HCT116 (cell line): Measurements from ENCODE around the gene TYW1. TPM values are rescaled to one million over a fixed set of nuclear protein-coding genes. Genes with fewer than 3 reads are reported as not detected.
"Not testable (repeated sequence)": the region's sequence is repeated elsewhere in the genome, so short reads cannot be mapped to it uniquely, and the experiment has no call there.

Source experiments
- ATAC-seq: fragments of 200-7000 bp; cut with Tn5 transposase; 2 replicates; pipeline ENCODE4 v1.9.1; 2020; ENCODE audit warnings: mild to moderate bottlenecking, moderate library complexity
- BruUV-seq: library from RNA; stranded (reverse); fragments of 400-500 nt; replicated peaks from 2 replicates; lab custom pipeline; 2021; lab: Mats Ljungman, UMichigan
- CTCF ChIA-PET: fragments of 300-600 bp; sonication (Branson Sonifier 250); formaldehyde crosslinking; loops from one replicate; lab custom pipeline; 2021; ENCODE audit warnings: antibody characterized with exemption; lab: Charles Lee
- POLR2A ChIA-PET: fragments of 300-600, 350-600 bp; sonication (Branson Sonifier 250); formaldehyde crosslinking; loops from one replicate; lab custom pipeline; 2021; ENCODE audit warnings: antibody characterized with exemption; lab: Charles Lee
- RAD21 ChIA-PET, 2 experiments: fragments of 300-600 bp; sonication (Branson Sonifier 250); formaldehyde crosslinking; loops; one replicate each; lab custom pipeline; 2023; ENCODE audit warnings: low total read pairs in 2 of 2; ENCODE audit not compliant: uncharacterized antibody in 2 of 2, unreplicated experiment in 2 of 2, low non-redundant PET in 1 of 2; lab: Charles Lee
- DNase-seq: peaks from one replicate; pipeline ENCODE4 v3.0.0-alpha.2; 2010; ENCODE audit warnings: low read depth, low spot score
- H2AFZ ChIP-seq: fragments of 200-600 bp; shearing (Covaris generic), sonication (generic); 2 replicates; pipeline ENCODE4 v1.6.1; 2017; ENCODE audit warnings: low read depth, mixed run types, mixed read lengths, antibody characterized with exemption, low read length; ENCODE audit not compliant: poor library complexity, severe bottlenecking
- H3K27ac ChIP-seq: 2 replicates; pipeline ENCODE4 v1.5.1; 2012; ENCODE audit warnings: low read depth, low read length
- H3K27me3 ChIP-seq: fragments of 200-600 bp; sonication (generic); 2 replicates; pipeline ENCODE4 v1.6.1; 2016; ENCODE audit warnings: mixed run types, low read length, mixed read lengths; ENCODE audit not compliant: insufficient read depth
- H3K36me3 ChIP-seq, 2 experiments: fragments of 200-500 bp in 1 of 2; fragments of 200-600 bp in 1 of 2; sonication (Bioruptor generic) in 1 of 2; sonication (generic) in 1 of 2; 2 replicates each; pipeline versions ENCODE4 v1.5.1 to v1.6.1; 2014 to 2016; ENCODE audit warnings: low read length in 2 of 2, inconsistent platforms in 1 of 2, mixed read lengths in 1 of 2, mixed run types in 1 of 2; ENCODE audit not compliant: insufficient read depth in 2 of 2, control insufficient read depth in 1 of 2
- H3K4me1 ChIP-seq, 2 experiments: fragments of 200-600 bp in 1 of 2; sonication (generic) in 1 of 2; 2 replicates each; pipeline versions ENCODE4 v1.5.1 to v1.6.1; 2012 to 2017; ENCODE audit warnings: low read length in 2 of 2, inconsistent platforms in 1 of 2, mild to moderate bottlenecking in 1 of 2, mixed read lengths in 1 of 2, mixed run types in 1 of 2, moderate library complexity in 1 of 2; ENCODE audit not compliant: insufficient read depth in 2 of 2, control insufficient read depth in 1 of 2
- H3K4me2 ChIP-seq: fragments of 200-600 bp; sonication (generic); 2 replicates; pipeline ENCODE4 v1.6.1; 2017; ENCODE audit warnings: mixed run types, low read length, mixed read lengths
- H3K4me3 ChIP-seq, 2 experiments: fragments of 200-600 bp in 1 of 2; sonication (generic) in 1 of 2; replicated peaks in 1 of 2; 2 replicates each; pipeline ENCODE4 v1.5.1; 2011 to 2016; ENCODE audit warnings: low read length in 2 of 2, control low read depth in 1 of 2, low read depth in 1 of 2, mild to moderate bottlenecking in 1 of 2, mixed read lengths in 1 of 2, mixed run types in 1 of 2
- H3K79me2 ChIP-seq: fragments of 200-600 bp; sonication (generic); 2 replicates; pipeline ENCODE4 v1.6.1; 2017; ENCODE audit warnings: mild to moderate bottlenecking, mixed run types, low read length, moderate library complexity, mixed read lengths; ENCODE audit not compliant: insufficient read depth
- H3K9ac ChIP-seq: fragments of 200-600 bp; sonication (generic); 2 replicates; pipeline ENCODE4 v1.6.1; 2016; ENCODE audit warnings: low read length, mixed read lengths
- H3K9me2 ChIP-seq: fragments of 200-600 bp; sonication (generic), shearing (Covaris generic); 2 replicates; pipeline ENCODE4 v1.6.1; 2017; ENCODE audit warnings: mixed run types, mild to moderate bottlenecking, moderate library complexity; ENCODE audit not compliant: insufficient read depth
- H3K9me3 ChIP-seq, 2 experiments: fragments of 200-500 bp in 1 of 2; fragments of 200-600 bp in 1 of 2; sonication (Bioruptor generic) in 1 of 2; sonication (generic) in 1 of 2; 2 replicates each; pipeline ENCODE4 v1.6.1; 2014 to 2017; ENCODE audit warnings: low read length in 2 of 2, mixed read lengths in 2 of 2, inconsistent platforms in 1 of 2, low read depth in 1 of 2, mild to moderate bottlenecking in 1 of 2, mixed run types in 1 of 2, moderate library complexity in 1 of 2; ENCODE audit not compliant: control insufficient read depth in 1 of 2, insufficient read depth in 1 of 2
- H4K20me1 ChIP-seq: fragments of 200-600 bp; sonication (generic), shearing (Covaris generic); 2 replicates; pipeline ENCODE4 v1.6.1; 2017; ENCODE audit warnings: mixed run types, mild to moderate bottlenecking, moderate library complexity; ENCODE audit not compliant: insufficient read depth
- EGR1 ChIP-seq: IDR thresholded peaks from 2 replicates; pipeline ENCODE4 v1.6.1; 2012; ENCODE audit warnings: low read depth
- EZH2 ChIP-seq: fragments of 200-600 bp; sonication (generic); IDR thresholded peaks from 2 replicates; pipeline ENCODE4 v1.6.1; 2017; ENCODE audit warnings: antibody characterized with exemption, mixed run types
- YY1 ChIP-seq: IDR thresholded peaks from 2 replicates; pipeline ENCODE4 v1.6.1; 2011; ENCODE audit warnings: low read length, low read depth, moderate library complexity, mild to moderate bottlenecking; ENCODE audit not compliant: insufficient replicate concordance; ENCODE audit errors: extremely low read depth
- intact Hi-C: fragments of 100-400 bp; cut with micrococcal nuclease; formaldehyde crosslinking; loops from 2 replicates; pipeline ENCODE4 v1.10.0; 2022
- total RNA-seq: library from RNA; stranded (reverse); gene quantifications from one replicate; pipeline ENCODE4 v1.2.1, GENCODE V29; 2021; ENCODE audit not compliant: unreplicated experiment

The TYW1 gene
- total RNA-seq, 1 experiment from 2014 or later, result 16.6 TPM

DNA sequence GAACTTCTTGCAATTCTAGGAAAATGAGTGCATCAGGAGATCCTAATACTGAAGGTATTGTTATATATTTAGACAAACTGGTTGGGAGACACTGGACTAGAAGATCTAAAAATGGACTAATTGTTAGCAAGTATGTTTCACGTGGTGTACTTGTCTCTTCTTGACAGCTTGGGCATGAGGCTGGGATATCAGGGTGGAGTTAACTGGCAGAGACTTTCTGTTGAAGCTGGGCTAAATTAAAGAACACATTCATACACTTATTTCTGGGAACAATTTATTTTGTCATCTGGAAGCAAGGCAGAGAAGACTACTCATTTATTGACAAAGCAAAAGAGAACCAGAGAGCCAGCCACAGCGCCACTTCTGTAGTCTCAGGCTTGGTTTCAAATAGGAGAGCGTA lies 25.9 kb downstream of the TYW1 start:
- POLR2A ChIA-PET, result no interaction called here
- Histone ChIP-seq H3K27me3 (no peaks in the 10 kb centered on the region), H3K27ac (no peak overlapping the region), H2AFZ (no peak overlapping the region), H3K4me2 (no peak overlapping the region), H4K20me1 (no peaks in the 10 kb centered on the region), H3K36me3 (peaks cover 5 to 12% of the 10 kb centered on the region in 2 experiments; a peak in 2 of 4 replicates), H3K9me2 (no peaks in the 10 kb centered on the region), H3K9me3 (no peaks in the 10 kb centered on the region), H3K4me1 (peaks cover 0 to 12% of the 10 kb centered on the region in 2 experiments; a peak in 2 of 4 replicates), H3K79me2 (no peaks in the 10 kb centered on the region), H3K4me3 (no peak overlapping the region), H3K9ac (no peak overlapping the region)
- CTCF ChIA-PET, result no interaction called here
- DNase-seq (no peak), ATAC-seq (no peak)
- RAD21 ChIA-PET, result no interaction called here
- intact Hi-C loops, result no loop called here
- TF ChIP-seq EZH2 (no peak), YY1 (no peak), EGR1 (no peak)
- no TSS peak for BruUV-seq

- H3K4me3 ChIP-seq, BruUV-seq, RAD21 ChIA-PET, H4K20me1 ChIP-seq, intact Hi-C loops, POLR2A ChIA-PET, H3K9me2 ChIP-seq, H2AFZ ChIP-seq, DNase-seq, H3K36me3 ChIP-seq, H3K79me2 ChIP-seq, H3K9me3 ChIP-seq, H3K9ac ChIP-seq, H3K27me3 ChIP-seq, H3K27ac ChIP-seq: not testable (repeated sequence)
- CTCF ChIA-PET, result interaction anchor here (1.2 kb wide), 1 partner anchor 15 kb away, joined by 3 read pairs; no protein-coding TSS in a partner anchor
- ATAC-seq, result peak; percentile 82; the same call in 1 of the 2 replicates
- H3K4me2 ChIP-seq, result peak overlapping the region; percentile 37
- H3K4me1 ChIP-seq, result peaks cover 0 to 12% of the 10 kb centered on the region in 2 experiments; a peak in 2 of 4 replicates
These were observed 28.8 kb downstream of the TYW1 start for GRCh38 chr7:67025459-67025858.

- H3K9me2 ChIP-seq, H3K27me3 ChIP-seq, H3K4me2 ChIP-seq, H4K20me1 ChIP-seq, RAD21 ChIA-PET, H3K9ac ChIP-seq, H3K27ac ChIP-seq, intact Hi-C loops, H3K36me3 ChIP-seq, H2AFZ ChIP-seq, H3K4me3 ChIP-seq, DNase-seq, CTCF ChIA-PET, ATAC-seq, H3K4me1 ChIP-seq, H3K9me3 ChIP-seq, POLR2A ChIA-PET, BruUV-seq, H3K79me2 ChIP-seq: not testable (repeated sequence)
These were observed 35.1 kb downstream of the TYW1 start for GRCh38 chr7:67031685-67032084.
